Activated CD8-positive, alpha-beta memory T cell treated with anti-CD3 and anti-CD28 coated beads for 24 hours (primary cell): ENCODE data around the gene MYOG.
A peak's percentile ranks its signal among the peaks of the same experiment; 100 is the strongest.

Source experiments
- DNase-seq: peaks from one replicate; pipeline ENCODE4 v3.0.0-alpha.2; 2020

The MYOG gene

GRCh38 chr1:203117611-203118575, 32.1 kb upstream of the MYOG start:
- DNase-seq, result peak; percentile 26

GRCh38 chr1:203116091-203116820, 30.4 kb upstream of the MYOG start:
- no peak for DNase-seq

- DNase-seq, result no peak
Measured at GRCh38 chr1:203114202-203114601, 28.4 kb upstream of the MYOG start.

GRCh38 chr1:203113308-203113707, 27.5 kb upstream of the MYOG start:
- DNase-seq, result no peak

GRCh38 chr1:203112475-203112874, 26.7 kb upstream of the MYOG start:
- DNase-seq, result no peak

GRCh38 chr1:203104789-203105390, 19.1 kb upstream of the MYOG start:
- DNase-seq, result no peak

GRCh38 chr1:203103829-203104495, 18.1 kb upstream of the MYOG start:
- DNase-seq, result no peak

GRCh38 chr1:203103216-203103615, 17.4 kb upstream of the MYOG start:
- DNase-seq, result no peak

- no peak for DNase-seq
Measured at GRCh38 chr1:203101813-203102634, 16.2 kb upstream of the MYOG start.

GRCh38 chr1:203100516-203100869, 14.7 kb upstream of the MYOG start:
- no peak for DNase-seq

GRCh38 chr1:203099805-203100515, 14.1 kb upstream of the MYOG start:
- DNase-seq, result no peak

- DNase-seq, result no peak
Measured at GRCh38 chr1:203098914-203099520, 13.2 kb upstream of the MYOG start.

GRCh38 chr1:203098445-203098844, 12.6 kb upstream of the MYOG start:
- no peak for DNase-seq

- DNase-seq, result no peak
Measured at GRCh38 chr1:203097001-203097400, 11.2 kb upstream of the MYOG start.

- DNase-seq, result no peak
Measured at GRCh38 chr1:203096566-203096965, 10.8 kb upstream of the MYOG start.

- DNase-seq, result no peak
Measured at GRCh38 chr1:203095061-203095690, 9.4 kb upstream of the MYOG start.

- no peak for DNase-seq
Measured at GRCh38 chr1:203093754-203094410, 8.1 kb upstream of the MYOG start.

GRCh38 chr1:203091761-203092330, 6.0 kb upstream of the MYOG start:
- no peak for DNase-seq

GRCh38 chr1:203091199-203091477, 5.3 kb upstream of the MYOG start:
- no peak for DNase-seq
